Type B pancreatic cell (in vitro differentiated cells): ENCODE data around the gene BAZ1A. TPM values are rescaled to one million over a fixed set of nuclear protein-coding genes. Genes with fewer than 3 reads are reported as not detected.

Experiments
- DNase-seq: peaks from one replicate; pipeline ENCODE4 v3.0.0; 2021; ENCODE audit warnings: mixed read lengths; ENCODE audit not compliant: unreplicated experiment; ENCODE audit errors: extremely low spot score
- H3K27ac Mint-ChIP-seq: 2 replicates; pipeline ENCODE4 v1.8.0; 2021; ENCODE audit warnings: mild to moderate bottlenecking, mixed read lengths
- H3K27me3 Mint-ChIP-seq: 2 replicates; pipeline ENCODE4 v1.8.0; 2021; ENCODE audit warnings: mixed read lengths
- H3K36me3 Mint-ChIP-seq: 2 replicates; pipeline ENCODE4 v1.8.0; 2021; ENCODE audit warnings: mixed read lengths
- H3K4me1 Mint-ChIP-seq: one replicate; pipeline ENCODE4 v1.8.0; 2021; ENCODE audit warnings: mixed read lengths; ENCODE audit not compliant: unreplicated experiment
- H3K4me3 Mint-ChIP-seq: 2 replicates; pipeline ENCODE4 v1.8.0; 2021; ENCODE audit warnings: mild to moderate bottlenecking, mixed read lengths
- H3K9me3 Mint-ChIP-seq: 2 replicates; pipeline ENCODE4 v1.8.0; 2021; ENCODE audit warnings: mixed read lengths
- total RNA-seq: library from RNA; stranded (reverse); gene quantifications from 2 replicates; pipeline ENCODE4 v1.2.1, GENCODE V29; 2021; ENCODE audit warnings: low replicate concordance
- TF ChIP-seq, protein P1 (sequence below): fragments of 200-600 bp; sonication (generic); conservative IDR thresholded peaks from 2 replicates; pipeline ENCODE4 v1.5.0; 2021; ENCODE audit warnings: antibody characterized with exemption, mild to moderate bottlenecking

The BAZ1A gene
- total RNA-seq, 1 donor from 2014 or later = 28.2 TPM

DNA sequence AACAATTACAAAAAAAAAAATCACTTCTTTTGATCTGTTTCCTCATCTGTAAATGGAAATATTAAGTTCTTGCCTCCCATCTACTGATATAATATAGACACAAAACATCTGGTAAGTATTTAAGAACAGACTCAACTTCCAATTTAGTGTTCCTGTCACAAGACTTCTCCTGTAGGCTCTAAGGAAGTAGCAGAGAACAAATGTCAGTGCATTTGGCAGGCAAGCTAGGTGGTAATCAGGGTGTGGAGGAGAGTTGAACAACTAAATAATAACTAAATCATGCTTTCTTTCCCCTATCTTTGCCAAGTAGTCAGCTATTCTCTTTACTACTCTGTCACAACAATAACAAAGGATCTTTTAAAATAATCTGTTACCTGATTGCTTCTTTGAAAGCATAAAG is 22.1 kb downstream of the BAZ1A start:
- DNase-seq = no peak
- no peak overlapping the region for H3K4me3 Mint-ChIP-seq
- no peaks in the 10 kb centered on the region for H3K27me3 Mint-ChIP-seq
- TF ChIP-seq, protein P1, sequence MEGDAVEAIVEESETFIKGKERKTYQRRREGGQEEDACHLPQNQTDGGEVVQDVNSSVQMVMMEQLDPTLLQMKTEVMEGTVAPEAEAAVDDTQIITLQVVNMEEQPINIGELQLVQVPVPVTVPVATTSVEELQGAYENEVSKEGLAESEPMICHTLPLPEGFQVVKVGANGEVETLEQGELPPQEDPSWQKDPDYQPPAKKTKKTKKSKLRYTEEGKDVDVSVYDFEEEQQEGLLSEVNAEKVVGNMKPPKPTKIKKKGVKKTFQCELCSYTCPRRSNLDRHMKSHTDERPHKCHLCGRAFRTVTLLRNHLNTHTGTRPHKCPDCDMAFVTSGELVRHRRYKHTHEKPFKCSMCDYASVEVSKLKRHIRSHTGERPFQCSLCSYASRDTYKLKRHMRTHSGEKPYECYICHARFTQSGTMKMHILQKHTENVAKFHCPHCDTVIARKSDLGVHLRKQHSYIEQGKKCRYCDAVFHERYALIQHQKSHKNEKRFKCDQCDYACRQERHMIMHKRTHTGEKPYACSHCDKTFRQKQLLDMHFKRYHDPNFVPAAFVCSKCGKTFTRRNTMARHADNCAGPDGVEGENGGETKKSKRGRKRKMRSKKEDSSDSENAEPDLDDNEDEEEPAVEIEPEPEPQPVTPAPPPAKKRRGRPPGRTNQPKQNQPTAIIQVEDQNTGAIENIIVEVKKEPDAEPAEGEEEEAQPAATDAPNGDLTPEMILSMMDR = no peak
- peaks cover 25% of the 10 kb centered on the region for H3K36me3 Mint-ChIP-seq
- H3K9me3 Mint-ChIP-seq = no peaks in the 10 kb centered on the region
- no peak overlapping the region for H3K27ac Mint-ChIP-seq
- H3K4me1 Mint-ChIP-seq = no peaks in the 10 kb centered on the region

DNA sequence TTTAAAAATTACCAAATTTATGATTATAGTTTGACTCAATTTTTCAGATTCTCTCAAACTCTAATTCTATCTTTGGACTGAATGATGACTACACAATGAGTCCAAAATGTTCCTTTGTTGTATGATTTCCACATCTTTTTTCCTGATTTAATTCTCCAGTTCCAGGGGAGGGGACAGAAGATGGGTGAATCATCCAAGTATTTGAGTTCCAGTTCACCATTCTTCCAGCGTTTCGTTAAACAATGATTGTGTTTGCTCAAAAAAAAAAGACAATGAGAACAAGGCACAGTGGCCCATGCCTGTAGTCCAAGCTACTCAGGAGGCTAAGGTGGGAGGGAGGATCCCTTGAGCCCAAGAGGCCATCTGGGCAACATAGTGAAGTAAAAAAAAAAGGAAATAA is 23.8 kb downstream of the BAZ1A start:
- Mint-ChIP-seq H3K4me3 (no peak overlapping the region), H3K36me3 (peaks cover 19% of the 10 kb centered on the region), H3K4me1 (no peaks in the 10 kb centered on the region), H3K9me3 (no peaks in the 10 kb centered on the region), H3K27ac (no peak overlapping the region), H3K27me3 (no peaks in the 10 kb centered on the region)
- TF ChIP-seq, protein P1 = no peak
- no peak for DNase-seq

DNA sequence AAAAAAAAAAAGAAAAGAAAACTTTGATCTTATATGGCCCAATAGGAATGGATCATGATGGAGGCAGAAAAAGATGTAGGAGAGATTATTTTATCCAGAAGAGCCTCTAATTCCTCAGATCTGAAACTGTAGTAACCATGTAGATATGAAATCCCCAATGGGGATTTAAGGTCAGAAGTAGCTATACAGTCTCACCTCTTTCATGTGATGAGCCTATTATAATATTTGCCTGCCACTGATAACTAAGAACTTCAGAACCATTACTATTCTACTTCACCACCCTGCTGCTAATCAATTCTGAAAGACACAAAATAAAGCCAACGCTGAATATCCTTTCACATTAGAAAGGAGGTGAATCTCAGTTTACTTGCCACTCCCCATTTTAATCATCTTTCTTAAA is 29.3 kb downstream of the BAZ1A start:
- Mint-ChIP-seq H3K9me3 (no peaks in the 10 kb centered on the region), H3K4me3 (no peak overlapping the region)

DNA sequence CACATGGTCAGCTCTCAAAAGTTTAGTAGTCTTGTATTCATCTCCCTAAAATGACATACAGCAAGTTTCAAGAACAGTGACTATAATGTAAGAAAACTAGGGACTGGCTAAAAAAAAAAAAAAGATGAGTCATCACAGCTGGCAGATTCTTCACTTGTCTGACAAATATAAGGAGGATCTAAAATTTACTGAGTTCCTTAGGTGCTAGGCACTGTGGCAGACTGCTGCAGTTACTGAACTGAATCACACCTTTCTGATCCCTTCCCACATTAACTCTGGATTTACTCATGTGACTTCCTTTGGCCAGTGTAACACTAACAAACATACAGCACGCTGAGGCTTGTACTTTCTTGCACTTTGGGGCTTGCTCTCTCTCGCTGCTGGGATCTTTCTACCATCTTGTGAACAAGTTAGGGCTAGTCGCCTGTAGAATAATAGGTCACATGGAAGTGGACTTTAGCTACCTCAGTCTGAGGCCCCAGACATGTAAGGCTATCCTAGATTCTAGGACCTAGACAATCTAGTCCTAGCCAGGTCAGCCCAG is 32.1 kb downstream of the BAZ1A start:
- Mint-ChIP-seq H3K9me3 (no peaks in the 10 kb centered on the region), H3K27ac (peak overlapping the region; percentile 73), H3K27me3 (no peaks in the 10 kb centered on the region), H3K36me3 (peaks cover 22% of the 10 kb centered on the region), H3K4me1 (no peaks in the 10 kb centered on the region), H3K4me3 (no peak overlapping the region)
- TF ChIP-seq, protein P1 = no peak
- no peak for DNase-seq

More for the DNA sequence above, 29.3 kb downstream of the BAZ1A start:
- no peaks in the 10 kb centered on the region for H3K27me3 Mint-ChIP-seq
- peaks cover 22% of the 10 kb centered on the region for H3K36me3 Mint-ChIP-seq
- TF ChIP-seq, protein P1 = no peak
- no peak overlapping the region for H3K27ac Mint-ChIP-seq
- no peak for DNase-seq
- no peaks in the 10 kb centered on the region for H3K4me1 Mint-ChIP-seq

DNA sequence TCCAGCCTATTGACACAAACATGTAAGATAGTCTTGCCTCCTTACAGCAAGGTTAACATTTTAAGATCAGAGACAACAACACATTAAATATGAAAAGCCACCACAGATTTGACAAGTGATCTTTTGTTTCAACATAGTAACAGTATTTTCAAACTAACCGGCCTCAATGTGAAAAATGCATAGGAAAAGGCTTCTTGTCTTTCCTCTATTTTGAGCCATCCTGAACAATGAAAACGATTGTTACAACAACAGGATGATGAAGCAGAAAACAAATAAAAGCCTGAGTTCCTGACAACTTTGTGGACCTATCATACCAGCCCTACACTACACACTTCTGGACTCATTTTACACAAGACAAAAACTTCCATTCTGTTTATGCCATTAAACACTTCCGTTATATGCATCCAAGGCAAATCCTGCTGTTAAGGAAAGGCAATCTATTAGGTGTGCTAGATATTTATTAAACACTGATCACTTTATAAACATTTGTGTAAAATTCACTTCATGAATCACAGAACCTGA is 37.3 kb downstream of the BAZ1A start:
- TF ChIP-seq, protein P1 = no peak
- peaks cover 10% of the 10 kb centered on the region for H3K36me3 Mint-ChIP-seq
- DNase-seq = no peak
- no peaks in the 10 kb centered on the region for H3K9me3 Mint-ChIP-seq
- no peak overlapping the region for H3K27ac Mint-ChIP-seq
- H3K27me3 Mint-ChIP-seq = no peaks in the 10 kb centered on the region
- no peaks in the 10 kb centered on the region for H3K4me1 Mint-ChIP-seq
- H3K4me3 Mint-ChIP-seq = no peak overlapping the region

DNA sequence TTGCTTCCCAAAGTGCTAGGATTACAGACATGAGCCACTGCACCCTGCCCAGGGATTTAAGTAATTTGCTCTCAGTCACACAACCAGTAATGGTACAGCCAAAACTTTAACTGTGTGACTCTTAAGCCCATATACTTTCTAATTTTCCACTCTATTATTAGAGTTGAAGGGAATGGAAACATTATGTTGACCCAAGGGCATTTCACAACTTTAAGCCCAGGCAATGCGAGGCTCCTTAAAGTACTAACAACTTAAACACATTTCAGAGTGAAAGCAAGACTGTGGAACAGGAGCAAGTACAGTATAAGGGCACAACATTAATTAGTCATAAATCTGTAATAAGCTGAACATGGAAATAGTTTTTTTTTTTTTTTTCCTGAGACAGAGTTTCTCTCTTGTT is 39.8 kb downstream of the BAZ1A start:
- no peaks in the 10 kb centered on the region for H3K27me3 Mint-ChIP-seq
- no peak for DNase-seq
- no peaks in the 10 kb centered on the region for H3K9me3 Mint-ChIP-seq
- TF ChIP-seq, protein P1 = no peak
- H3K27ac Mint-ChIP-seq = no peak overlapping the region
- no peaks in the 10 kb centered on the region for H3K4me1 Mint-ChIP-seq
- H3K36me3 Mint-ChIP-seq = peaks cover 8% of the 10 kb centered on the region
- H3K4me3 Mint-ChIP-seq = no peak overlapping the region
